HG03520 (cell line): ENCODE results near the gene NUP155.
"Not testable (repeated sequence)": the region's sequence is repeated elsewhere in the genome, so short reads cannot be mapped to it uniquely, and the experiment has no call there.

Experiments
- ATAC-seq: cut with Tn5 transposase; IDR thresholded peaks from one replicate; pipeline ENCODE4 v1.9.1; 2021; ENCODE audit warnings: mild to moderate bottlenecking, moderate library complexity; ENCODE audit not compliant: unreplicated experiment

Gene NUP155

DNA sequence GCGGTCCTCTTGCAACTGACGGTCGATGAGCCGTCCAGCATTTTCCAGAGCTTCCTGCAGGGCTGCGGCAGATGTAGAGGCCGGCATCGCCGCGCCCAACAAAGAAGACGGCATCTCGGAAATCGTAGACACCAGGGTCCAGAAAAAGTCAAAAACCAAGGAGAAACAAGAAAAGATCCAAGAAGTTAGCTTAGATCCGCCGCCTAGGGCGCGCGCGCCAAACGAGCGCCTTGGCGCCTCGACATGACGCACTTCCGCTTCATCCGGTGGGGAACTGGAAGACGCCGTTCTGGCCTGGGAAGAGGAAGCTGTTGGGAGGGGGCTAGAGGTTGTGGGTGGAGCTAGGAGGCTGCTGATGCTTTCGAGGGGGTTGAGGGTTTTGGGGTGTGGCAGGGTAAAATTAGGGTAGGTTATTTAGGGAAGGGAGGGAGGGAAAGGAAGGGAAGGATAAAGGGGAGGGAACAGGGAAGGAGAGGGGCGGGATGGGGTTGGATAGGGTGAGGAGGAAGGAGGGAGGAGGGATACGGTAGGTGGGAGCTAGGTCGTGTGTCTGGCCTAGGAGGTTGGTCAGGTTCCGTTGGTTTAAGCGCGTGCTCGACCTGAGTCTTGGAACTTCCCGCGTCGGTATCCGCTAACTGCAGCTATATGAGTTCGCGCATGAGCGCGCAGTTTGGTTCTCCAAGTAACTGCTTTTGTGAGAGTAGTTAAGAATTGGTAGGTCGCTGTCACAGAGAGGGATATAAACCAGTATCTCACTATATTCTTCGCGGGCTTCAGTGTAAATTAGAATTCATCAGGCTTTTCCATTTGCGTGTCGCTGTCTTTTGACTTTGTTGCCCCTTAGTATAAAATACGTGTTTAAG is at the start of gene NUP155:
Gene NUP155, minus strand, starts transcription at position 243 of the 863 bp plus-strand sequence. Its CDS starts 129 bp downstream, at position 114.
- ATAC-seq, result peak; percentile 88

DNA sequence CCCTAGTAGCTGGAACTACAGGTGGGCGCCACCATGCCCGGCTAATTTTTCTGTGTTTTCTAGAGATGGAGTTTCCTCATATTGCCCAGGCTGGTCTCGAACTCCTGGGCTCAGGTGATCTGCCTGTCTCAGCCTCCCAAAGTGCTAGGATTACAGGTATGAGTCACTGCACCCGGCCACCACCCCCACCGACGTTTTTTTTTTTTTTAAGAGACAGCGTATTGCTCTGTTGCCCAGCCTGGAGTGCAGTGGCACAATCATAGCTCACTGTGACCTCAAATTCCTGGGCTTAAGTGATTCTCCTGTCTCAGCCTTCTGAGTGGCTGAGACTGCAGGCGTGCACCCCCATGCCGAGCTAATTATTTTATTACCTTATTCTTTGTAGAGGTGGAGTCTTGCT is 46.4 kb upstream of the NUP155 start:
- ATAC-seq, result no peak

DNA sequence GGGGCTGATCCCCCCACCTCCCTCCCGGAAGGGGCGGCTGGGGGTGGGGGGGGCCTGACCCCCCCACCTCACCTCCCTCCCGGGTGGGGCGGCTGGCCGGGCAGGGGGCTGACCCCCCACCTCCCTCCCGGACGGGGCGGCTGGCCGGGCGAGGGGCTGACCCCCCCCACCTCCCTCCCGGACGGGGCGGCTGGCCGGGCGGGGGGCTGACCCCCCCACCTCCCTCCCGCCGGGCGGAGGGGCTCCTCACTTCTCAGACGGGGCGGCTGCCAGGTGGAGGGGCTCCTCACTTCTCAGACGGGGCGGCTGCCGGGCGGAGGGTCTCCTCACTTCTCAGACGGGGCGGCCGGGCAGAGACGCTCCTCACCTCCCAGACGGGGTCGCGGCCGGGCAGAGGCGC is 44.5 kb upstream of the NUP155 start:
- not testable (repeated sequence) for ATAC-seq

DNA sequence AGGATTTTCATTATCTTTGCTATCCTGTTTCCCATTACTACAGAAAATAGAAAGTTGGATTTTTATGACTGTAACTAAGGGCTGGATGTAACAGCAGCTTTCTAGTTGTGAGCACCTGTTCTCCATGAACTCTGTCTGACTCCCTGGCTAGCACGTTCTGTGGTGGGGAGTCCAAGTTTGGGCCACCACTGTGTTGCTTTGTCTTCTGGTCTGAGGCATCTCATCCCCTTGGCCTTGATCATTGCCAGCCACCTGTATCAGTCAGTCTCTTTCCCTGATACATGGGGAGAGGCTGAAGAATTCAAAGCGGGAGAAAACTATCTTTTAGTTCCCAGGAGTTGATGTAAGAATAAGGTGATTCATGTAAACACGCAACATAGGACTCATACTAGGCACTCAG is 41.6 kb upstream of the NUP155 start:
- no peak for ATAC-seq

DNA sequence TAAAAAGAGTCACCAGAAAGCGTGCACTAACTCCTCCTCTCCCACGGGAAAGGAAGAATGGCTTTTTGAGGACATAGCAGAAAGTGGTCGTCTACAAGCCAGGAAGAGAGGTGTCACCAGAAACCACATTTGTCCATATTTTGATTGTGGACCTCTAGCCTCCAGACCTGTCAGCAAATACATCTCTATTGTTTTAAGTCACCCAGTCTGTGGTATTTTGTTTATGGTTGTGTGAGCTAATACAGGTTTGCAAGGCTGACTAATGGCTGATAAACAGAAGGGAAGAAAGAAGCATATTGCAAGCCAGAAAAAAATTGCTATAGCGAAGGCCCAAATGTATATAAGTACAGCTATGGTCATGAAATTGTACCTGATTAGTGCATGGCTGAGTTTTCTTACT is 29.6 kb upstream of the NUP155 start:
- no peak for ATAC-seq

DNA sequence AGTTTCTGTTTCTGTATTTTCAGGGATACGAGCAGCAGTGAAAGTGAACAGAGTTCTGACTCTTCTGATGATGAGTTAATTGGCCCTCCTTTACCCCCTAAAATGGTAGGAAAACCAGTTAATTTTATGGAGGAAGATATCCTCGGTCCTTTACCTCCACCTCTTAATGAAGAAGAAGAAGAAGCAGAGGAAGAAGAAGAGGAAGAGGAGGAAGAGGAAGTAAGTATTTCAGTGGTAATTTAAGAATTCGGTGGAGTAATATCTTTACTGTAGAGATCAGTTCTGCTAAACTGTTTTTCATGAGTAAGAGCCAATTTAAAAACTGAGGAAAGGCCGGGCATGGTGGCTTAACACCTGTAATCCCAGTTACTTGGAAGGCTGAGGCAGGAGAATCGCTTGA is 25.4 kb upstream of the NUP155 start:
- no peak for ATAC-seq

DNA sequence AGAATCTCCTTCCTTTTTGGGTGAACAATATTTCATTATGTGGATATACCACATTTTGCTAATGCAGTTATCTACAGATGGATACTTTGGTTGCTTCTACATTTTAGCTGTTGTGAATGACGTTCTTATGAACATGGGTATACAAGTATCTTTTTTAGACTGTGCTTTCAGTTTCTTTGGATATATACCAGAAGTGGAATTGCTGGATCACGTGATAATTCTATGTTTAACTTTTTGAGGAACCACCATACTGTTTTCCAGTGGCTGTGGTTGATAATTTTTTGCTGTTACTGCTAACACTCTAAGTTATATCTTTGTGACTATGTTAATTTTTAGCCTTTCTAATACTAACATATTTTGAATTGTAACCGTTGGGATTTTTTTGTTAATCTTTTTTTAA is 20.7 kb upstream of the NUP155 start:
- no peak for ATAC-seq

DNA sequence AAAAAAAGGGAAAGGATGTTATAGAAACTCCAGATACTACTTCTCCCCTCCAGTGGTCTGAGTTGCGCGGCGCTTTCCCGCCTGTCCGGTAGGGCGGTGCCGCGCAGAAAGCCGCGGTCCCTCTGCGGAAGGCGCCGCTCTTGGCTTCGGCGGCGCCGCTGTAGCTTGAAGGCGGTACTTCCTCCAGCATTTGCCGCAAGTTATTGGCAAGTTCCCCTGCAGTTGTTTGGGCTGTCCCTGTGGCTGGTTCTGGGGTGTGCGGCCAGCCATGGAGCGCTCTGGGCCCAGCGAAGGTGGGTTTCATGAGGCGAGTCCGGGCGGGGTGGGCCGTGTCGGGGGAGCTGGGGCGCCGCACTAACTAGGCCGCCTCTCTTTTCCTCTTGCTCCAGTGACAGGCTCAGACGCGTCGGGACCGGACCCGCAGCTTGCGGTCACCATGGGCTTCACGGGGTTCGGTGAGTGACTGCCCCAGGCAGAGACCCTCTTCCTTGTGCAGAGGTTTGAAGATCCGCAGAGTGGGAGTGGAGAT is 8.3 kb upstream of the NUP155 start, which contains the start of gene WDR70:
Gene WDR70, plus strand, starts transcription at position 219 of the 529 bp plus-strand sequence. Its CDS starts 50 bp downstream, at position 269.
- ATAC-seq, result peak; percentile 97

DNA sequence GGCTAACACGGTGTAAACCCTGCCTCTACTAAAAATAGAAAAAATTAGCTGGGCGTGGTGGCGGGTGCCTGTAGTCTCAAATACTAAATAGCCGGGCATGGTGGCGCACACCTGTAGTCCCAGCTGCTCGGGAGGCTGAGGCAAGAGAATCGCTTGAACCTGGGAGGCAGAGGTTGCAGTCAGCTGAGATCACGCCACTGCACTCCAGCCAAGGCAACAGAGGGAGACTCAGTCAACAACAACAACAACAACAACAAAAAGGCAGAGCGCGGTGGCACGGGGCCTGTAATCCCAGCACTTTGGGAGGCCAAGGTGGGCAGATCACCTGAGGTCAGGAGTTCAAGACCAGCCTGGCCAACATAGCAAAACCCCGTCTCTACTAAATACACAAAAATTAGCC is 7.2 kb upstream of the NUP155 start:
- ATAC-seq, result not testable (repeated sequence)

DNA sequence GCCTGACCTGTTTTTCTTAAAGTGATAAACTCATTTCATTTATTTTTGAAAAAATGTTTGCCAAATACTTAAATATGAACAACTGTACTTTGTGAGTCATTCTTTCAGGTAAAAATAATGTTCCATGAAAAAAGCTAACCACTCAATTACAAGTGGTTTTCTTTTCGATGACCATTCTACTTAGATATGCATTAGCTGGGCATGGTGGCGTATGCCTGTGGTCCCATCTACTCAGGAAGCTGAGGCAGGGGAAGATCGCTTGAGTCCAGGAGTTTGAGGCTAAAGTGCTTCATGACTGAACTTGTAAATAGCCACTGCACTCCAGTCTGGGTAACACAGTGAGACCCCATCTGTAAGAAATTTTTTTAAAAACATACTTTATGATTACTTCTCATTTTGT is 4.2 kb upstream of the NUP155 start:
- ATAC-seq, result no peak

DNA sequence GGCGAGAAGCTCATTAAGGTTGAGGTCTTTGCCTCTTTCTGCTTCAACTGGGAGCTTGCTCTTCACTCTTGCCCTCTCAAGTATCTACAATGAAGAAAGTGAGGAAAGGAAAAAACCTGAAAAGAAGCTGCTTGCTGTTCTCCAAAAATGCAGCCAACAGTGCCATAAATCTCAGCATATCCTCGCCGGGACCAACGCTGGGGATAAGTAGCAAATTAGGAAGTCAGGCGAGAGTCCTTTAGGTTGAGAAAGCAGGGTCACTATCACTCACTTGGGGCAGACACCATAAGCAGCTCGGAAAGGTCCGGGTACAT is 399 bp downstream of the NUP155 start:
- ATAC-seq, result peak; percentile 30

DNA sequence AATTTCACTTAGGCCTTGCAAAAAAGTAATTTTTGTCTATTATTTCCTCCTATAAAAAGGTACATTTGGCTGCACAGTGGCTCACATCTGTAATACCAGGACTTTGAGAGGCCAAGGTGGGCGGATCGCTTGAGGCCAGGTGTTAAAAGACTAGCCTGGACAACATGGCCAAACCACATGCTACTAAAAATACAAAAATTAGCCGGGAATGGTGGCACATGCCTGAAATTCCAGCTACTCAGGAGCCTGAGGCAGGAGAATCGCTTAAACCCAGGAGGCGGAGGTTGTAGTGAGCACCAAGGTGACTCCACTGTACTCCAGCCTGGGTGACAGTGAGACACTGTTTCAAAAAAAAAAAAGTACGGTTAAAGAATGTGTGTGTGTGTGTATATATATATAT is 15.7 kb downstream of the NUP155 start:
- ATAC-seq, result no peak

DNA sequence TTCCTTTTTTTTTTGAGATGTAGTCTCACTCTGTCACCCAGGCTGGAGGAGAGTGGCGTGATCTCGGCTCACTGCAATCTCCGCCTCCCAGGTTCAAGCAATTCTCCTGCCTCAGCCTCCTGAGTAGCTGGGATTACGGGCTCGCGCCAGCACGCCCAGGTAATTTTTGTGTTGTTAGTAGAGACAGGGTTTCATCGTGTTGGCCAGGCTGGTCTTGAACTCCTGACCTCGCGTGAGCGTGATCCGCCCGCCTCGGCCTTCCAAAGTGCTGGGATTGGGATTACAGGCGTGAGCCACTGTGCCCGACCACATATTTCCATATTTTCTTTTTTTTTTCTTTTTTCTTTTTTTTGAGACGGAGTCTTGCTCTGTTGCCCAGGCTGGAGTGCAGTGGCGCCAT is 28.2 kb downstream of the NUP155 start:
- ATAC-seq, result not testable (repeated sequence)

DNA sequence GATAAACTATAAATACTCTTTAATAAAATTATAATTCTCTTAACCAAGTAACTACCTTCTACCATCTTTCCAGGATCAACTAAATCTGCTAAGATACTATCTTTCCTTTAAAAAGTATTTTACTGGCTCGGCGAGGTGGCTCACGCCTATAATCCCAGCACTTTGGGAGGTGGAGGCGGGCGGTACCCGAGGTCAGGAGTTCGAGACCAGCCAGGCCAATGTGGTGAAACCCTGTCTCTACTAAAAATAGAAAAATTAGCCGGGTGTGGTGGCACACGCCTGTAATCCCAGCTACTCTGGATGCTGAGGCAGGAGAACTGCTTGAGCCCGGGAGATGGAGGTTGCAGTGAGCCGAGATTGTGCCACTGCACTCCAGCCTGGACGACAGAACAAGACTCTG is 36.2 kb downstream of the NUP155 start:
- ATAC-seq, result not testable (repeated sequence)

DNA sequence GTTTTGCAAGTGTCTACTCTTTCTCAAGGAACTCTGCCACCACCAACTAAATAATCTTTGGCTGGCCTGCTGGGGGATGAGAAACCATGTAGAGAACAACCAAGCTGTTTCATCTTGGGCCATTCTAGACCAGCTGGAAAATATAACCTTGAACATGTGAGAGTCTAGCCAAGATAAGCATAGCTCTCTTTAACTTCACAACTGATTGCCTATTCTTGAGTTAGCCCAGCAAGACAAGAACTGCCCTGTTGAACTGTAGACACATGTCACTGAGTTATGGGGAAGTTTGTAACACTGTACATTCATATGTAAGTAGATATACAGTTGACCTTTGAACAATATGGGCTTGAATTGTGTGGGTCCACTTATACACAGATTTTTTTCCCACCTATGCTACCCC is 44.4 kb downstream of the NUP155 start:
- ATAC-seq, result no peak

DNA sequence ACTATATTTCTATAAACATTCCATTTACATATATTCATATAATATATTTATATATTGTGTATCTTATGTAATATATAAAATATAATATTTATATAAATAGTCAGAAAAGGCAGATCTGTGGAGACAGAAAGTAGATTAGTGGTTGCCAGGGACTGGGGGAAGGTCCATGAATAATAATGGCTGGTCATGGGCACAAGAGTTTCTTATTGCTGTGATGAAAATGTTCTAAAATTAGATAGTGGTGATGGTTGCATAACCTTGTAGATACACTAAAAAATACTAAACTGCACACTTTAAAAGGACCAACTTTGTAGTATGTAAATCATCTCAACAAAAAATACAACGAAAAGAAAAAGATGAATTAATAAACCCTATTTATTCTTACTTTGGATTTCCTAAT is 47.3 kb downstream of the NUP155 start:
- ATAC-seq, result no peak

DNA sequence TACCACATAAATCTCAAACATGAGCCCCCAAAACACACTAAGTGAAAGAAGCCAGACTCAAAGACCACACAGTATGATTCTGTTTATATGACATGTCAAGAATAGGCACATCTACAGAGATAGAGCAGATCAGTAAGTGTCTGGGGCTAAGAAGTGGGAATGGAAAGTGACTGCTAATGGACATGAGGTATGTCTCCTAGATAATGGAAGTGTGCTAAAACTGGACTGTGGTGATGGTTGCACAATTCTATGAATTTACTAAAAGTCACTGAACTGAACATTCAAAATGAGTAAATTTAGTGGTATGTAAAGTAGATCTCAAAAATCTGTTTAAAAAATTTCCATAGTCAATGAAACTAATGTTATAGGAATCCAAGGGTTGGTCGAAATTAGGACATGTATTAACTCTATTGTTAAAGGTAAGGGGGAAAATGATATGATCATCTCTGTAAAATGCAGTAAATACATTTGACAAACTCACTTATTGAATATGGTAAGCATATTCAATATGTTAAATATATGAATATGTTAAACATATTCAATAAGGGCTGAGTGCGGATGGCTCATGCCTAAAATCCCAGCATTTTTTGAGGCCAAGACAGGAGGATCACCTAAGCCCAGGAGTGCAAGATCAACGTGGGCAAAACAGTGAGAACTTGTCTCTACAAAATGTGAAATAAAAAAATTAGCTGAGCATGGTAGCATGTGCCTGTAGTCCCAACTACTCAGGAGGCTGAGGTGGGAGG is 51.7 kb downstream of the NUP155 start:
- ATAC-seq, result no peak

DNA sequence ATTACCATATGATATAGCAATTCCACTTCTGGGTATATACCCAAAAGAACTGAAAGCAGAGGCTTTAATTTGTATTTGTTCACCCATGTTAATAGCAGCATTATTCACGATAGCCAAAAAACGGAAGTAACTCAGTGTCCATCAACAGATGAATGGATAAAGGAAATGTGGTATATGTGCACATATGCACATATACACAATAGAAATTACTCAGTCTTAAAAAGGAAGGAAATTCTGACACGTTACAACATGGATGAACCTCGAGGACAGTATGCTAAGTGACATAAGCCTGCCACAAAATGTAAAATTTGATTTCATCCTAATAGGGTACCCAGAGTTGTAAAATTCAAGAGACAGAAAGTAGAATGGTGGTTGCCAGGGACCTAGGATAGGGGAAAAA is 54.9 kb downstream of the NUP155 start:
- ATAC-seq, result no peak

DNA sequence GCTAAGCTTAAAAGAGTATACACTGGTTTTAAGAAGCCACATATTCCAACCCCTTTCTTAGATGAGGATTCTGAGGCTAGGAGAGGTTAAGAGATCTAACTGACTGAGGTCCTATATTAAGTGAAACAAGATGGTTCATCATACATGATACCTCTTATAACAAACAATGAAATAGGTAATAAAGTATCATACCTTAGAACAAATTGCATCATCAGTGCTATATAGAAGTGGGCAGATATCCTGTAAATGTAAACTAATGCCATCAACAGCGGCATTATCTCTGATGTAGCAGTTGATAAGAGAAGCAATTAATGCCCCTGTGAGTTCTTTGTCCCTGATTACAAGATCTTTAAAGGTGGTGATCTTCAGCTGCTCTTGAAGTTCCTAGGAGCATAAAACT is 60.5 kb downstream of the NUP155 start:
- no peak for ATAC-seq

DNA sequence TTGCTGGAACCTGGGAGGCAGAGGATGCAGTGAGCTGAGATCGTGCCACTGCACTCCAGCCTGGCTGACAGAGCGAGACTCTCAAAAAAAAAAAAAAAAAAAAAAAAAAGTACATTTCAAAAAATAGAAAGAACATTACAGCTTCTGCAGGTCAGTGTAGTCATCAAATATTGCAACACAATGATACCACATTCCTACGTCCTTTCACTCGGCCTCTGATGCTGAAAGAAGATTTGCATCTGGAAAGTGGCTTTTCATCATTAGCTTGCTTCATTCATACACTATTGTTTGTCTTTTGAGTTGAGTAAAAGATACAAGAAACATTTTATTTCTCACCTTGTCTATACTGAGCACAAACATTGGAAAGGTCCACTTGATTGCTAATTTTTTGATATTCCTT is 62.1 kb downstream of the NUP155 start:
- no peak for ATAC-seq

DNA sequence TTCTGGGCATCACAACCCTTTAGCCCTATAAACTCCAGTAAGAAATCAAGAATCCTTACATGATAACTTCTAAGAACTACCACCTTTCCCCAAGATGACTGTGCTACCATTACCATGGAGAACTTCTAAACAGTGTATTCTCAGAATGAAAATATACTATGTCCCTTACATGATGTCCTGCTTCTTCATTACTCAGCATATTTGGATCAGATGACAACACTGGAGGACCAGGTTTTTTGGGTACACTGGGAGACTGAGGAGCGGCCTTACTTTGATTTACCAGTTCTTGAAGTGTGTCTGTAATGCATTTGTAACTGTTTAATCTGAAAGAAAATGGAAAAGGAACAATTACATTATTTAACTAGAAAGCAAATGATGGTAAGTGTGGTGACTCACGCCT is 66.0 kb downstream of the NUP155 start:
- no peak for ATAC-seq

DNA sequence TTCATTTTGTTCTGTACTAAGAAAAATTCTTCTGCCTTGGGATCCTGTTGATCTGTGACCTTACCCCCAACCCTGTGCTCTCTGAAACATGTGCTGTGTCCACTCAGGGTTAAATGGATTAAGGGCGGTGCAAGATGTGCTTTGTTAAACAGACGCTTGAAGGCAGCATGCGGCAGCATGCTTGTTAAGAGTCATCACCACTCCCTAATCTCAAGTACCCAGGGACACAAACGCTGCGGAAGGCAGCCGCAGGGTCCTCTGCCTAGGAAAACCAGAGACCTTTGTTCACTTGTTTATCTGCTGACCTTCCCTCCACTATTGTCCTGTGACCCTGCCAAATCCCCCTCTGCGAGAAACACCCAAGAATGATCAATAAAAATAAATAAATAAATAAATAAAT is 74.6 kb downstream of the NUP155 start:
- ATAC-seq, result not testable (repeated sequence)
